Body of pancreas (tissue), 4 donors: ENCODE data around the gene USF3.

ENCODE experiments used
- POLR2A ChIP-seq, 3 donors: fragments of 450-650 bp; IDR thresholded peaks; one replicate each; pipeline ENCODE4 v1.6.1; 2016; ENCODE audit warnings: antibody characterized with exemption in 3 of 3, mild to moderate bottlenecking in 2 of 3
- TF ChIP-seq, protein P1 (sequence below), 7 experiments: fragments of 450-650 bp in 4 of 7; fragments of 200-600 bp in 3 of 7; sonication (generic) in 3 of 7; IDR thresholded peaks; one replicate each; pipeline ENCODE4 v1.5.1; 2016 to 2019; ENCODE audit warnings: antibody characterized with exemption in 7 of 7

DNA sequence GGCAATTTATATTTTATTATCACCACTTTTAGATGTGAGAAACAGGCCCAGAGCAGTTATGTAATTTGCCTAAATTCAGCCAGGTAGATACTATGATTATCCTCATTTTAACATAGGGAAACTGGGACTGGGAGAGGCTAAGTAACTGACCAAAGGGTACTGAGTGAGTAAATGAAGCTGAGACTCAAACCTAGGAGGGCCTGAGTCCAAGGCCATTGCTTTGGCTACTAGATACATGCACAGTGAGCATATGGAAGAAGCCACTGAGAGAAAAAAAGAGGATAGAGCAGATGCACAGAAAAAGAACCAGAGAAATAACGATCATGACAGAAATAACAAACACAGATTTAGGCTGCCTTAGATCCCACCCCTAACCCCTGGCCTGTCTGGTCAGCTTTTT, 33.6 kb downstream of the USF3 start:
- TF ChIP-seq, protein P1, sequence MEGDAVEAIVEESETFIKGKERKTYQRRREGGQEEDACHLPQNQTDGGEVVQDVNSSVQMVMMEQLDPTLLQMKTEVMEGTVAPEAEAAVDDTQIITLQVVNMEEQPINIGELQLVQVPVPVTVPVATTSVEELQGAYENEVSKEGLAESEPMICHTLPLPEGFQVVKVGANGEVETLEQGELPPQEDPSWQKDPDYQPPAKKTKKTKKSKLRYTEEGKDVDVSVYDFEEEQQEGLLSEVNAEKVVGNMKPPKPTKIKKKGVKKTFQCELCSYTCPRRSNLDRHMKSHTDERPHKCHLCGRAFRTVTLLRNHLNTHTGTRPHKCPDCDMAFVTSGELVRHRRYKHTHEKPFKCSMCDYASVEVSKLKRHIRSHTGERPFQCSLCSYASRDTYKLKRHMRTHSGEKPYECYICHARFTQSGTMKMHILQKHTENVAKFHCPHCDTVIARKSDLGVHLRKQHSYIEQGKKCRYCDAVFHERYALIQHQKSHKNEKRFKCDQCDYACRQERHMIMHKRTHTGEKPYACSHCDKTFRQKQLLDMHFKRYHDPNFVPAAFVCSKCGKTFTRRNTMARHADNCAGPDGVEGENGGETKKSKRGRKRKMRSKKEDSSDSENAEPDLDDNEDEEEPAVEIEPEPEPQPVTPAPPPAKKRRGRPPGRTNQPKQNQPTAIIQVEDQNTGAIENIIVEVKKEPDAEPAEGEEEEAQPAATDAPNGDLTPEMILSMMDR (IDR thresholded peaks at IDR 0.05): no peak
- no peak for TF ChIP-seq POLR2A (IDR thresholded peaks at IDR 0.05)
